Keratinocyte (primary cell): ENCODE results near the gene PFKFB3.

Experiments
- EZH2 ChIP-seq: IDR thresholded peaks from one replicate; pipeline ENCODE4 v1.6.1; 2012; ENCODE audit warnings: inconsistent platforms, mild to moderate bottlenecking, low read length, moderate library complexity
- TF ChIP-seq, protein P1 (sequence below), 3 experiments: IDR thresholded peaks in 1 of 3; conservative IDR thresholded peaks in 1 of 3; optimal IDR thresholded peaks in 1 of 3; 2 replicates in 2 of 3; 3 replicates in 1 of 3; pipeline versions ENCODE3 to v1.5.1; 2011; ENCODE audit warnings: low read length in 3 of 3, mild to moderate bottlenecking in 3 of 3, moderate library complexity in 2 of 3, control low read depth in 1 of 3, inconsistent platforms in 1 of 3; ENCODE audit not compliant: insufficient read depth in 2 of 3; ENCODE audit errors: extremely low read depth in 1 of 3

DNA sequence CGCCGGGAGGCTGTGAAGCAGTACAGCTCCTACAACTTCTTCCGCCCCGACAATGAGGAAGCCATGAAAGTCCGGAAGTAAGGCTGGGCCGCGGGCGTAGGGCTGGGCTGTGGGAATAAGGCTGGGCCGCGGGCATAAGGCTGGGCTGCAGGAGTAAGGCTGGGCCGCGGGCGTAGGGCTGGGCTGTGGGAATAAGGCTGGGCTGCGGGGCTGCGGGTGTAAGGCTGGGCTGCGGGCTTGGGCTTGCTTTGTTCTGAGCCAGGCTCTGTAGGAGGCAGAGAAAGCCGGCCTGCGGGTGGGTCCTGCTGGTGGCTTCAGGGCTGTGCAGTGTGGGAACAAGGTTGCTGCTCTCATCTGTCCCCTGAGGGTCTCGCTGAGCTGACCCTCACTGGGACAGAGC, 12.5 kb downstream of the PFKFB3 start:
- TF ChIP-seq, protein P1, sequence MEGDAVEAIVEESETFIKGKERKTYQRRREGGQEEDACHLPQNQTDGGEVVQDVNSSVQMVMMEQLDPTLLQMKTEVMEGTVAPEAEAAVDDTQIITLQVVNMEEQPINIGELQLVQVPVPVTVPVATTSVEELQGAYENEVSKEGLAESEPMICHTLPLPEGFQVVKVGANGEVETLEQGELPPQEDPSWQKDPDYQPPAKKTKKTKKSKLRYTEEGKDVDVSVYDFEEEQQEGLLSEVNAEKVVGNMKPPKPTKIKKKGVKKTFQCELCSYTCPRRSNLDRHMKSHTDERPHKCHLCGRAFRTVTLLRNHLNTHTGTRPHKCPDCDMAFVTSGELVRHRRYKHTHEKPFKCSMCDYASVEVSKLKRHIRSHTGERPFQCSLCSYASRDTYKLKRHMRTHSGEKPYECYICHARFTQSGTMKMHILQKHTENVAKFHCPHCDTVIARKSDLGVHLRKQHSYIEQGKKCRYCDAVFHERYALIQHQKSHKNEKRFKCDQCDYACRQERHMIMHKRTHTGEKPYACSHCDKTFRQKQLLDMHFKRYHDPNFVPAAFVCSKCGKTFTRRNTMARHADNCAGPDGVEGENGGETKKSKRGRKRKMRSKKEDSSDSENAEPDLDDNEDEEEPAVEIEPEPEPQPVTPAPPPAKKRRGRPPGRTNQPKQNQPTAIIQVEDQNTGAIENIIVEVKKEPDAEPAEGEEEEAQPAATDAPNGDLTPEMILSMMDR (optimal IDR thresholded peaks at IDR 0.05 in 1 of 3, IDR thresholded peaks at IDR 0.05 in 1 of 3, conservative IDR thresholded peaks at IDR 0.05 in 1 of 3; ENCODE audit: extremely low read depth in 1 of 3, insufficient read depth in 2 of 3, low read length in 3 of 3) = no peak
- no peak for TF ChIP-seq EZH2
